OCI-LY1 (cell line): ENCODE measurements around the gene SIK1.

Experiments used
- CTCF ChIP-seq: fragments of 200-600 bp; sonication (generic), shearing (Covaris generic); IDR thresholded peaks from 2 replicates; pipeline ENCODE4 v1.5.1; 2017; ENCODE audit warnings: mild to moderate bottlenecking, antibody characterized with exemption, low read length, moderate library complexity, mixed read lengths
- EZH2 ChIP-seq: fragments of 200-600 bp; sonication (generic), shearing (Covaris generic); IDR thresholded peaks from 2 replicates; pipeline ENCODE4 v1.8.0; 2017; ENCODE audit warnings: borderline replicate concordance, mixed run types, mild to moderate bottlenecking, antibody characterized with exemption, low read length, moderate library complexity, mixed read lengths

- no peak for TF ChIP-seq CTCF
- no peak for TF ChIP-seq EZH2
Observed at GRCh38 chr21:43374228-43374885, 52.6 kb downstream of the SIK1 start.
